Transverse colon (tissue), 4 donors: ENCODE data around the gene SPNS3.

ENCODE experiments used
- EP300 ChIP-seq: sonication (generic); formaldehyde crosslinking; IDR thresholded peaks from one replicate; pipeline ENCODE4 v1.6.1; 2017; ENCODE audit warnings: antibody characterized with exemption, low read depth
- POLR2A ChIP-seq: fragments of 450-650 bp; IDR thresholded peaks from one replicate; pipeline ENCODE4 v1.6.1; 2016; ENCODE audit warnings: antibody characterized with exemption, mild to moderate bottlenecking, moderate library complexity
- POLR2AphosphoS5 ChIP-seq, 3 donors: sonication (generic); formaldehyde crosslinking; IDR thresholded peaks; one replicate each; pipeline ENCODE4 v1.6.1; 2016; ENCODE audit warnings: antibody characterized with exemption in 3 of 3
- TF ChIP-seq, protein P1 (sequence below), 5 experiments: fragments of 200-600 bp in 3 of 5; fragments of 450-650 bp in 2 of 5; sonication (generic) in 3 of 5; IDR thresholded peaks; 1 replicate in 2 of 5; 2 replicates in 3 of 5; pipeline ENCODE4 v1.5.1; 2016 to 2017; ENCODE audit warnings: antibody characterized with exemption in 5 of 5, inconsistent platforms in 3 of 5, mild to moderate bottlenecking in 2 of 5, moderate library complexity in 1 of 5

DNA sequence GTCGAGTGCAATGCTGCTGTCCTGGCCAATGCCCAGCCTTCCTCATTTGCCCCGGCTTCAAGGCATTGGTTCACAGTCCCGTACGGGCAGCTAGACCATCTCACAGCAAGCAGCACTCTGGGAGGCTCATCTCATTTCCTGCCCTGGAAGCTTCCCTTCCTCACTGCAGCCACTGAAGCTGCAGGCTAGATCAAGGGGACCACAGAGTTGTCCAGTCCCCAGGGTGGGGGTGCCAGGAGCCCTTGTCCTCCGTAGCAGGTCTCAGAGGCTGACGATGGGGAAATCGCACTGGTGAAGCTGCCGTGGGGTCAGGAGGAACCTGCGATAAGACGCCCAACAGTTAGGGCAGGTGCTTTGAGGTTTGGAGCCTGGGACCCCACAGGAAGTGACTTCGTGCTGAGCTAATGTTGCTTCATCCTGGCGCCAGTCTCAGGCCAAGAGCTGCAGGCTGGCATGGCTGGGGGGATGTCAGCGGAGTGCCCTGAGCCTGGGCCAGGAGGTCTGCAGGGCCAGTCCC, at the start of gene SPNS3:
- TF ChIP-seq POLR2A: no peak
- TF ChIP-seq, protein P1, sequence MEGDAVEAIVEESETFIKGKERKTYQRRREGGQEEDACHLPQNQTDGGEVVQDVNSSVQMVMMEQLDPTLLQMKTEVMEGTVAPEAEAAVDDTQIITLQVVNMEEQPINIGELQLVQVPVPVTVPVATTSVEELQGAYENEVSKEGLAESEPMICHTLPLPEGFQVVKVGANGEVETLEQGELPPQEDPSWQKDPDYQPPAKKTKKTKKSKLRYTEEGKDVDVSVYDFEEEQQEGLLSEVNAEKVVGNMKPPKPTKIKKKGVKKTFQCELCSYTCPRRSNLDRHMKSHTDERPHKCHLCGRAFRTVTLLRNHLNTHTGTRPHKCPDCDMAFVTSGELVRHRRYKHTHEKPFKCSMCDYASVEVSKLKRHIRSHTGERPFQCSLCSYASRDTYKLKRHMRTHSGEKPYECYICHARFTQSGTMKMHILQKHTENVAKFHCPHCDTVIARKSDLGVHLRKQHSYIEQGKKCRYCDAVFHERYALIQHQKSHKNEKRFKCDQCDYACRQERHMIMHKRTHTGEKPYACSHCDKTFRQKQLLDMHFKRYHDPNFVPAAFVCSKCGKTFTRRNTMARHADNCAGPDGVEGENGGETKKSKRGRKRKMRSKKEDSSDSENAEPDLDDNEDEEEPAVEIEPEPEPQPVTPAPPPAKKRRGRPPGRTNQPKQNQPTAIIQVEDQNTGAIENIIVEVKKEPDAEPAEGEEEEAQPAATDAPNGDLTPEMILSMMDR (IDR thresholded peaks at IDR 0.05): no peak
- TF ChIP-seq POLR2AphosphoS5 (IDR thresholded peaks at IDR 0.05): no peak
- TF ChIP-seq EP300: no peak
